Measurements from ENCODE around the gene PHF2.

Gene PHF2

GRCh38 chr9:93595861-93596365, 19.5 kb downstream of the PHF2 start:
- no peak for TF ChIP-seq GATA3 (IDR thresholded peaks at IDR 0.05; ENCODE audit: low read depth, low read length)
- no peak for TF ChIP-seq GATA2 (IDR thresholded peaks at IDR 0.05; ENCODE audit: low read depth, low read length)

- TF ChIP-seq GATA3 (IDR thresholded peaks at IDR 0.05; ENCODE audit: low read depth, low read length), result no peak
- no peak for TF ChIP-seq GATA2 (IDR thresholded peaks at IDR 0.05; ENCODE audit: low read depth, low read length)
Observed at GRCh38 chr9:93596399-93596798, 20.0 kb downstream of the PHF2 start.

- TF ChIP-seq GATA3 (IDR thresholded peaks at IDR 0.05; ENCODE audit: low read depth, low read length), result no peak
- no peak for TF ChIP-seq GATA2 (IDR thresholded peaks at IDR 0.05; ENCODE audit: low read depth, low read length)
Observed at GRCh38 chr9:93597142-93597706, 20.8 kb downstream of the PHF2 start.

- TF ChIP-seq GATA3 (IDR thresholded peaks at IDR 0.05; ENCODE audit: low read depth, low read length), result no peak
- TF ChIP-seq GATA2 (IDR thresholded peaks at IDR 0.05; ENCODE audit: low read depth, low read length), result no peak
Observed at GRCh38 chr9:93597871-93598646, 21.7 kb downstream of the PHF2 start.

GRCh38 chr9:93598647-93599241, 22.4 kb downstream of the PHF2 start:
- TF ChIP-seq GATA2 (IDR thresholded peaks at IDR 0.05; ENCODE audit: low read depth, low read length) (no peak), GATA3 (IDR thresholded peaks at IDR 0.05; ENCODE audit: low read depth, low read length) (no peak)

GRCh38 chr9:93599571-93600403, 23.4 kb downstream of the PHF2 start:
- TF ChIP-seq GATA2 (IDR thresholded peaks at IDR 0.05; ENCODE audit: low read depth, low read length) (no peak), GATA3 (IDR thresholded peaks at IDR 0.05; ENCODE audit: low read depth, low read length) (no peak)

GRCh38 chr9:93600504-93600903, 24.1 kb downstream of the PHF2 start:
- TF ChIP-seq GATA2 (IDR thresholded peaks at IDR 0.05; ENCODE audit: low read depth, low read length), result no peak
- TF ChIP-seq GATA3 (IDR thresholded peaks at IDR 0.05; ENCODE audit: low read depth, low read length), result no peak

GRCh38 chr9:93601063-93601462, 24.7 kb downstream of the PHF2 start:
- TF ChIP-seq GATA3 (IDR thresholded peaks at IDR 0.05; ENCODE audit: low read depth, low read length), result no peak
- no peak for TF ChIP-seq GATA2 (IDR thresholded peaks at IDR 0.05; ENCODE audit: low read depth, low read length)

GRCh38 chr9:93601666-93602065, 25.3 kb downstream of the PHF2 start:
- TF ChIP-seq GATA3 (IDR thresholded peaks at IDR 0.05; ENCODE audit: low read depth, low read length) (no peak), GATA2 (IDR thresholded peaks at IDR 0.05; ENCODE audit: low read depth, low read length) (no peak)

GRCh38 chr9:93603011-93603410, 26.6 kb downstream of the PHF2 start:
- TF ChIP-seq GATA2 (IDR thresholded peaks at IDR 0.05; ENCODE audit: low read depth, low read length) (no peak), GATA3 (IDR thresholded peaks at IDR 0.05; ENCODE audit: low read depth, low read length) (no peak)

- no peak for TF ChIP-seq GATA3 (IDR thresholded peaks at IDR 0.05; ENCODE audit: low read depth, low read length)
- no peak for TF ChIP-seq GATA2 (IDR thresholded peaks at IDR 0.05; ENCODE audit: low read depth, low read length)
Observed at GRCh38 chr9:93603906-93604326, 27.5 kb downstream of the PHF2 start.

GRCh38 chr9:93606187-93606586, 29.8 kb downstream of the PHF2 start:
- TF ChIP-seq GATA3 (IDR thresholded peaks at IDR 0.05; ENCODE audit: low read depth, low read length) (no peak), GATA2 (IDR thresholded peaks at IDR 0.05; ENCODE audit: low read depth, low read length) (no peak)

- no peak for TF ChIP-seq GATA2 (IDR thresholded peaks at IDR 0.05; ENCODE audit: low read depth, low read length)
- no peak for TF ChIP-seq GATA3 (IDR thresholded peaks at IDR 0.05; ENCODE audit: low read depth, low read length)
Observed at GRCh38 chr9:93610206-93610605, 33.8 kb downstream of the PHF2 start.
